Rectal smooth muscle tissue (tissue), 1 donor: ENCODE measurements around the gene LRSAM1.

Experiments used
- H3K27ac ChIP-seq: one replicate; pipeline ENCODE4 v1.7.0; 2013; ENCODE audit warnings: low read depth, low read length, inconsistent platforms
- H3K27me3 ChIP-seq: one replicate; pipeline ENCODE4 v1.7.0; 2013; ENCODE audit warnings: low read length; ENCODE audit not compliant: control insufficient read depth, insufficient read depth
- H3K36me3 ChIP-seq: one replicate; pipeline ENCODE4 v1.7.0; 2013; ENCODE audit warnings: low read length; ENCODE audit not compliant: control insufficient read depth, insufficient read depth
- H3K4me1 ChIP-seq: one replicate; pipeline ENCODE4 v1.7.0; 2013; ENCODE audit warnings: low read length; ENCODE audit not compliant: control insufficient read depth, insufficient read depth
- H3K4me3 ChIP-seq: one replicate; pipeline ENCODE4 v1.7.0; 2013; ENCODE audit warnings: low read length
- H3K9ac ChIP-seq: one replicate; pipeline ENCODE4 v1.7.0; 2013; ENCODE audit warnings: low read length

The LRSAM1 gene

GRCh38 chr9:127529671-127530070 is 78.4 kb downstream of the LRSAM1 start:
- Histone ChIP-seq H3K4me1 (peaks cover 3% of the 10 kb centered on the region), H3K27ac (no peak overlapping the region), H3K4me3 (no peak overlapping the region), H3K9ac (no peak overlapping the region), H3K27me3 (no peaks in the 10 kb centered on the region), H3K36me3 (peaks cover 28% of the 10 kb centered on the region)

DNA sequence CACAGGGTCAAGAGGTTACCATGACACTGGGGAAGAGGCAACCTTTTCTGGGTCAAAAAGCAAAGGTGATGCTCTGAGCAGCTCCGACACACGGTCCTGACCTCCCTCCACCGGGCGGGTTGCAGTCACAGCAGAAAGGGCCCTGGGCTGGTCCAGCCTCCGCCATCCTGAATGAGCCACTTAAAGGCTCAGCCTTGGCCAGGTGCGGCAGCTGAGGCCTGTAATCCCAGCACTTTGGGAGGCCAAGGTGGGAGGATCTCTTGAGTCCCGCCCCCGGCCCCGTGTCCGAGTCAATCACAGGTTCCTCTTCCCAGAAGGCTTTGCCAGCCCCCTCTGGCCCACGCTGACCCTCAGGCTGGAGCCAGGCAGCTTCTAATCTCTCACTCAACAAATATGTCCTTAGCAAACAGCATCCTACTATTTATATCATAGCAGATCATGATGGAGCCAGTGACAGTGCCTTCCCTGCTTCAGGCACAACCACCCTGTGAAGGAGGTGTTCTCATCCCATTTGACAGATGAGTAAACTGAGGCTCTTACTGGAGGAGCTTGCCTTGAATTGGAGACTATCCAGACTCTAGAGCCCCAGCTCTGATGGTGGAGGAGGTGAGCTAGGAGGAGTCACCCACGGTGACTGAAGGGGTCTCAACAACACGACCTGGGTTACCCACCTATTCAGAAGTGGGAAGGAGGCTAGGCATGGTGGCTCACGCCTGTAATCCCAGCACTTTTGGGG is 79.1 kb downstream of the LRSAM1 start:
- H3K27me3 ChIP-seq, result no peaks in the 10 kb centered on the region
- no peak overlapping the region for H3K27ac ChIP-seq
- H3K4me1 ChIP-seq, result peaks cover 9% of the 10 kb centered on the region
- no peak overlapping the region for H3K4me3 ChIP-seq
- no peak overlapping the region for H3K9ac ChIP-seq
- H3K36me3 ChIP-seq, result peaks cover 22% of the 10 kb centered on the region

- Histone ChIP-seq H3K36me3 (peaks cover 12% of the 10 kb centered on the region), H3K4me3 (no peak overlapping the region), H3K27me3 (no peaks in the 10 kb centered on the region), H3K27ac (no peak overlapping the region), H3K4me1 (peaks cover 17% of the 10 kb centered on the region), H3K9ac (no peak overlapping the region)
Observed at GRCh38 chr9:127531676-127532075, 80.4 kb downstream of the LRSAM1 start.

GRCh38 chr9:127534250-127534906 is 83.1 kb downstream of the LRSAM1 start:
- Histone ChIP-seq H3K27ac (no peak overlapping the region), H3K9ac (no peak overlapping the region), H3K36me3 (peaks cover 5% of the 10 kb centered on the region), H3K4me3 (no peak overlapping the region), H3K27me3 (no peaks in the 10 kb centered on the region), H3K4me1 (peaks cover 33% of the 10 kb centered on the region)

GRCh38 chr9:127534931-127535330 is 83.6 kb downstream of the LRSAM1 start:
- H3K27me3 ChIP-seq, result no peaks in the 10 kb centered on the region
- H3K9ac ChIP-seq, result no peak overlapping the region
- no peak overlapping the region for H3K4me3 ChIP-seq
- no peak overlapping the region for H3K27ac ChIP-seq
- peaks cover 33% of the 10 kb centered on the region for H3K4me1 ChIP-seq
- H3K36me3 ChIP-seq, result peaks cover 4% of the 10 kb centered on the region

GRCh38 chr9:127535396-127535795 is 84.1 kb downstream of the LRSAM1 start:
- Histone ChIP-seq H3K27ac (peak overlapping the region; percentile 50), H3K4me1 (peaks cover 33% of the 10 kb centered on the region), H3K36me3 (peaks cover 1% of the 10 kb centered on the region), H3K4me3 (no peak overlapping the region), H3K9ac (peak overlapping the region; percentile 10), H3K27me3 (no peaks in the 10 kb centered on the region)

- Histone ChIP-seq H3K4me3 (peak overlapping the region; percentile 9), H3K36me3 (no peaks in the 10 kb centered on the region), H3K4me1 (peaks cover 33% of the 10 kb centered on the region), H3K9ac (no peak overlapping the region), H3K27me3 (no peaks in the 10 kb centered on the region), H3K27ac (peak overlapping the region; percentile 50)
Observed at GRCh38 chr9:127535834-127536233, 84.5 kb downstream of the LRSAM1 start.

GRCh38 chr9:127536499-127536898 is 85.2 kb downstream of the LRSAM1 start:
- Histone ChIP-seq H3K36me3 (no peaks in the 10 kb centered on the region), H3K4me1 (peaks cover 33% of the 10 kb centered on the region), H3K9ac (no peak overlapping the region), H3K27me3 (no peaks in the 10 kb centered on the region), H3K27ac (peak overlapping the region; percentile 41), H3K4me3 (no peak overlapping the region)

DNA sequence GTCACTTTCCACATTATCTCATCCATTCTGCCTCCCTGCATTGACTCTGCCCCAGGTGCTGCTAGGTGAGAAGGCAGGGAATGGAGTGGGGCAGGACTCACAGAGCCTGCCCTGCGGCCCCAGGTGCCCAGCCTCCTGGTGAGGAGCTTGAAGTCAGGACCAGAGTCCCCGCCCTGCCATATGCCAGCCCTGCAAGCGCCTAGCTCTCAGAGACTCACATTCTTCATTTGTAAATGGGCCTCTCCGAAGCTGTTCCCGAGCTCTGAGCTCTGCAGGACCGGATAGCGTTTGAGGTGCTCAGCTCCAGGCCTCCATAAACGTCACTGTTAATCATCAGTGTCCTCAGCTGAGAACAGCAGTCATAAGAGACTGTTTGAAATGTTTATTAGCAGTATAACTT is 85.7 kb downstream of the LRSAM1 start:
- Histone ChIP-seq H3K36me3 (no peaks in the 10 kb centered on the region), H3K27me3 (no peaks in the 10 kb centered on the region), H3K4me1 (peaks cover 39% of the 10 kb centered on the region), H3K27ac (peak overlapping the region; percentile 41), H3K9ac (no peak overlapping the region), H3K4me3 (no peak overlapping the region)

DNA sequence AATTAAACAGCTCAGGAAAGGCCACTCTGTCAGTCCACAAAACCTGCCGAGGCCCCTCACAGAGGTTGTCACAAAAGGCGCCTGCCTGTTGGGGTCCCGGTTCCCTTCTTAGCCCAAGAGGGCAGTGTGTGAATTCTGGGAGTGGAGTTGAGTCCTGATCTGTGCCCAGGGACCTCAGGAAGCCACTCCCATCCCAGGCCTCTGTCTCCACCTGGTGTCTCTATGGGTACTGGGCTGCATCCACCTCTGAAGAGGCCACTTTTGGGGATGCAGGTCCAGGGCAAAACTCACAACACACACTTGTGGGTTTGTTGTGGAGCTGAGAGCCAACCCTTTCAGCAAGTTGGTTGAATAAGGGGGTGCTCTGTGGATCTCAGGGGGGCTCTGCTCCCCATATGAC is 86.5 kb downstream of the LRSAM1 start:
- no peaks in the 10 kb centered on the region for H3K27me3 ChIP-seq
- H3K4me3 ChIP-seq, result no peak overlapping the region
- no peaks in the 10 kb centered on the region for H3K36me3 ChIP-seq
- peaks cover 43% of the 10 kb centered on the region for H3K4me1 ChIP-seq
- H3K27ac ChIP-seq, result peak overlapping the region; percentile 41
- no peak overlapping the region for H3K9ac ChIP-seq

- no peak overlapping the region for H3K9ac ChIP-seq
- H3K36me3 ChIP-seq, result no peaks in the 10 kb centered on the region
- no peaks in the 10 kb centered on the region for H3K27me3 ChIP-seq
- peak overlapping the region; percentile 2 for H3K27ac ChIP-seq
- peaks cover 51% of the 10 kb centered on the region for H3K4me1 ChIP-seq
- no peak overlapping the region for H3K4me3 ChIP-seq
Observed at GRCh38 chr9:127538849-127539258, 87.5 kb downstream of the LRSAM1 start.

- no peak overlapping the region for H3K9ac ChIP-seq
- no peaks in the 10 kb centered on the region for H3K27me3 ChIP-seq
- H3K4me1 ChIP-seq, result peaks cover 54% of the 10 kb centered on the region
- no peak overlapping the region for H3K4me3 ChIP-seq
- no peaks in the 10 kb centered on the region for H3K36me3 ChIP-seq
- peak overlapping the region; percentile 2 for H3K27ac ChIP-seq
Observed at GRCh38 chr9:127539259-127539981, 88.1 kb downstream of the LRSAM1 start.
